RWPE2 (cell line): ENCODE measurements around the gene C11orf58.

Source experiments
- ATAC-seq: fragments of 200-7000 bp; cut with Tn5 transposase; 3 replicates; pipeline ENCODE4 v1.9.1; 2021; ENCODE audit warnings: low read depth
- DNase-seq: peaks from one replicate; pipeline ENCODE4 v3.0.0-alpha.2; 2020; ENCODE audit warnings: low spot score
- H3K27ac ChIP-seq: fragments of 450-650 bp; 2 replicates; pipeline ENCODE4 v1.5.1; 2017; ENCODE audit warnings: mild to moderate bottlenecking; ENCODE audit not compliant: poor library complexity, severe bottlenecking
- H3K27me3 ChIP-seq: fragments of 250-450 bp; sonication (Bioruptor Pico); 2 replicates; pipeline ENCODE4 v1.5.1; 2021; ENCODE audit warnings: mild to moderate bottlenecking, moderate library complexity; ENCODE audit not compliant: insufficient read depth, poor library complexity, severe bottlenecking
- H3K36me3 ChIP-seq: fragments of 250-450 bp; sonication (Bioruptor Pico); 2 replicates; pipeline ENCODE4 v1.5.1; 2020; ENCODE audit warnings: low read depth, mild to moderate bottlenecking, moderate library complexity
- H3K4me1 ChIP-seq: fragments of 250-450 bp; sonication (Bioruptor Pico); 2 replicates; pipeline ENCODE4 v1.5.1; 2021; ENCODE audit warnings: mild to moderate bottlenecking, moderate library complexity; ENCODE audit not compliant: insufficient read depth, poor library complexity, severe bottlenecking
- H3K4me3 ChIP-seq: fragments of 250-450 bp; sonication (Bioruptor Pico); 2 replicates; pipeline ENCODE4 v1.5.1; 2021; ENCODE audit warnings: mild to moderate bottlenecking, moderate library complexity; ENCODE audit not compliant: severe bottlenecking
- H3K9me3 ChIP-seq: fragments of 250-450 bp; sonication (Bioruptor Pico); 2 replicates; pipeline ENCODE4 v1.5.1; 2021; ENCODE audit warnings: mild to moderate bottlenecking, moderate library complexity; ENCODE audit not compliant: severe bottlenecking
- CTCF ChIP-seq: fragments of 450-650 bp; IDR thresholded peaks from one replicate; pipeline ENCODE4 v1.5.1; 2017; ENCODE audit warnings: mild to moderate bottlenecking, moderate library complexity; ENCODE audit not compliant: poor library complexity, severe bottlenecking

Gene C11orf58

GRCh38 chr11:16772141-16772512 is 33.7 kb downstream of the C11orf58 start:
- no peaks in the 10 kb centered on the region for H3K36me3 ChIP-seq
- DNase-seq (no peak), ATAC-seq (no peak)
- no peaks in the 10 kb centered on the region for H3K27me3 ChIP-seq
- H3K27ac ChIP-seq: no peak overlapping the region
- H3K4me3 ChIP-seq: no peak overlapping the region
- H3K4me1 ChIP-seq: no peaks in the 10 kb centered on the region
- no peaks in the 10 kb centered on the region for H3K9me3 ChIP-seq
- TF ChIP-seq CTCF: no peak

- H3K27me3 ChIP-seq: no peaks in the 10 kb centered on the region
- no peak for TF ChIP-seq CTCF
- no peak overlapping the region for H3K27ac ChIP-seq
- H3K9me3 ChIP-seq: no peaks in the 10 kb centered on the region
- DNase-seq: no peak
- ATAC-seq: no peak
- peaks cover 5% of the 10 kb centered on the region for H3K4me1 ChIP-seq
- H3K4me3 ChIP-seq: no peak overlapping the region
- no peaks in the 10 kb centered on the region for H3K36me3 ChIP-seq
Observed at GRCh38 chr11:16773981-16774935, 35.8 kb downstream of the C11orf58 start.

- no peaks in the 10 kb centered on the region for H3K36me3 ChIP-seq
- no peaks in the 10 kb centered on the region for H3K9me3 ChIP-seq
- no peak overlapping the region for H3K4me3 ChIP-seq
- H3K27ac ChIP-seq: no peak overlapping the region
- H3K27me3 ChIP-seq: no peaks in the 10 kb centered on the region
- peaks cover 5% of the 10 kb centered on the region for H3K4me1 ChIP-seq
- TF ChIP-seq CTCF: no peak
- DNase-seq (no peak), ATAC-seq (no peak)
Observed at GRCh38 chr11:16774936-16775613, 36.6 kb downstream of the C11orf58 start.

- Histone ChIP-seq H3K36me3 (no peaks in the 10 kb centered on the region), H3K27me3 (no peaks in the 10 kb centered on the region), H3K4me1 (peaks cover 5% of the 10 kb centered on the region), H3K27ac (no peak overlapping the region), H3K9me3 (no peaks in the 10 kb centered on the region), H3K4me3 (no peak overlapping the region)
- TF ChIP-seq CTCF: no peak
- DNase-seq (no peak), ATAC-seq (no peak)
Observed at GRCh38 chr11:16775614-16776283, 37.3 kb downstream of the C11orf58 start.
